H1 (cell line): ENCODE data around the gene ROGDI. TPM values are rescaled to one million over a fixed set of nuclear protein-coding genes. Genes with fewer than 3 reads are reported as not detected.

ENCODE experiments used
- CTCF ChIA-PET: fragments of 300-600 bp; sonication (Branson Sonifier 250); formaldehyde crosslinking; loops from one replicate; lab custom pipeline; 2021; ENCODE audit not compliant: partially characterized antibody; lab: Charles Lee
- POLR2A ChIA-PET: fragments of 300-600 bp; sonication (Branson Sonifier 250); formaldehyde crosslinking; loops from one replicate; lab custom pipeline; 2021; ENCODE audit warnings: inconsistent platforms; ENCODE audit not compliant: partially characterized antibody; lab: Charles Lee
- DNase-seq, 2 experiments: peaks; one replicate each; pipeline versions ENCODE4 v3.0.0 to v3.0.0-alpha.2; 2010 to 2022; ENCODE audit warnings: low spot score in 2 of 2, low read depth in 1 of 2, mixed read lengths in 1 of 2
- FAIRE-seq: peaks from 2 replicates; lab custom pipeline; 2011; peaks lifted over from hg19 to GRCh38; lab: Jason Lieb, UNC
- H2AFZ ChIP-seq: 2 replicates; pipeline ENCODE4 v1.8.1; 2012; ENCODE audit warnings: low read length, inconsistent platforms
- H2AK5ac ChIP-seq: 2 replicates; pipeline ENCODE4 v1.6.1; 2013; ENCODE audit warnings: low read depth, low read length
- H2BK120ac ChIP-seq: replicated peaks from 2 replicates; pipeline ENCODE3; 2013; ENCODE audit warnings: low read depth, low read length, inconsistent platforms
- H2BK12ac ChIP-seq: 2 replicates; pipeline ENCODE4 v1.6.1; 2013; ENCODE audit warnings: low read depth, low read length
- H2BK15ac ChIP-seq: 2 replicates; pipeline ENCODE4 v1.6.1; 2013; ENCODE audit warnings: low read length
- H2BK20ac ChIP-seq: 2 replicates; pipeline ENCODE4 v1.6.1; 2013; ENCODE audit warnings: low read length
- H2BK5ac ChIP-seq: 2 replicates; pipeline ENCODE4 v1.6.1; 2013; ENCODE audit warnings: low read depth, low read length
- H3K14ac ChIP-seq: 2 replicates; pipeline ENCODE4 v1.6.1; 2013; ENCODE audit warnings: inconsistent platforms; ENCODE audit not compliant: insufficient read length
- H3K18ac ChIP-seq: 2 replicates; pipeline ENCODE4 v1.6.1; 2013; ENCODE audit warnings: low read length; ENCODE audit errors: extremely low read depth
- H3K23ac ChIP-seq: 2 replicates; pipeline ENCODE4 v1.6.1; 2013; ENCODE audit warnings: inconsistent platforms; ENCODE audit not compliant: insufficient read length
- H3K23me2 ChIP-seq: 2 replicates; pipeline ENCODE4 v1.6.1; 2013; ENCODE audit warnings: low read depth, low read length
- H3K27ac ChIP-seq: 2 replicates; pipeline ENCODE4 v1.6.1; 2011; ENCODE audit warnings: low read depth, low read length, inconsistent platforms
- H3K27me3 ChIP-seq, 4 experiments: replicated peaks in 1 of 4; 1 replicate in 1 of 4; 2 replicates in 3 of 4; pipeline versions ENCODE4 v1.6.1 to v1.8.1; 2011 to 2013; ENCODE audit warnings: low read length in 3 of 4, mild to moderate bottlenecking in 3 of 4, inconsistent platforms in 2 of 4, mixed read lengths in 2 of 4, moderate library complexity in 1 of 4; ENCODE audit not compliant: control insufficient read depth in 3 of 4, insufficient read depth in 3 of 4; ENCODE audit errors: extremely low read depth in 1 of 4
- H3K36me3 ChIP-seq, 4 experiments: 2 replicates each; pipeline versions ENCODE4 v1.6.1 to v1.8.1; 2011 to 2013; ENCODE audit warnings: mild to moderate bottlenecking in 4 of 4, low read length in 3 of 4, moderate library complexity in 2 of 4, control low read depth in 1 of 4, inconsistent platforms in 1 of 4; ENCODE audit not compliant: insufficient read depth in 4 of 4, control insufficient read depth in 2 of 4
- H3K4ac ChIP-seq: replicated peaks from 2 replicates; pipeline ENCODE3; 2013; ENCODE audit warnings: low read length, low read depth, mixed read lengths, inconsistent platforms; ENCODE audit not compliant: insufficient read length
- H3K4me1 ChIP-seq, 4 experiments: replicated peaks in 1 of 4; 1 replicate in 1 of 4; 2 replicates in 3 of 4; pipeline versions ENCODE4 v1.6.1 to v1.8.1; 2011 to 2013; ENCODE audit warnings: low read length in 3 of 4, inconsistent platforms in 2 of 4, mixed read lengths in 1 of 4; ENCODE audit not compliant: insufficient read depth in 4 of 4, control insufficient read depth in 3 of 4
- H3K4me2 ChIP-seq, 2 experiments: 2 replicates each; pipeline versions ENCODE4 v1.6.1 to v1.8.1; 2011 to 2013; ENCODE audit warnings: low read depth in 2 of 2, low read length in 2 of 2, control low read depth in 1 of 2, inconsistent platforms in 1 of 2, mild to moderate bottlenecking in 1 of 2; ENCODE audit not compliant: insufficient read depth in 1 of 2
- H3K4me3 ChIP-seq, 4 experiments: fragments of 200-600, 300-600 bp in 1 of 4; sonication (generic), shearing (Covaris generic), sonication (Bioruptor Twin) in 1 of 4; 2 replicates each; pipeline versions ENCODE4 v1.5.1 to v1.8.1; 2011 to 2016; ENCODE audit warnings: low read length in 4 of 4, low read depth in 3 of 4, control low read depth in 2 of 4, inconsistent platforms in 2 of 4, mild to moderate bottlenecking in 2 of 4, mixed read lengths in 1 of 4, moderate library complexity in 1 of 4; ENCODE audit not compliant: insufficient read depth in 2 of 4; ENCODE audit errors: extremely low read depth in 1 of 4
- H3K56ac ChIP-seq: replicated peaks from 2 replicates; pipeline ENCODE3; 2013; ENCODE audit warnings: low read depth, mild to moderate bottlenecking, mixed read lengths, low read length, inconsistent platforms; ENCODE audit not compliant: insufficient read length
- H3K79me1 ChIP-seq: 2 replicates; pipeline ENCODE4 v1.6.1; 2013; ENCODE audit warnings: low read depth, low read length, control low read depth
- H3K79me2 ChIP-seq, 2 experiments: 2 replicates each; pipeline versions ENCODE4 v1.6.1 to v1.8.1; 2012 to 2013; ENCODE audit warnings: low read length in 2 of 2, mild to moderate bottlenecking in 2 of 2, inconsistent platforms in 1 of 2; ENCODE audit not compliant: insufficient read depth in 2 of 2, control insufficient read depth in 1 of 2
- H3K9ac ChIP-seq, 4 experiments: replicated peaks in 1 of 4; 1 replicate in 1 of 4; 2 replicates in 3 of 4; pipeline versions ENCODE4 v1.6.1 to v1.8.1; 2011 to 2013; ENCODE audit warnings: low read depth in 3 of 4, low read length in 3 of 4, control low read depth in 2 of 4, mild to moderate bottlenecking in 2 of 4, moderate library complexity in 2 of 4, inconsistent platforms in 1 of 4; ENCODE audit errors: extremely low read depth in 1 of 4
- H3K9me3 ChIP-seq, 2 experiments: 2 replicates each; pipeline versions ENCODE4 v1.6.1 to v1.8.1; 2012 to 2013; ENCODE audit warnings: mild to moderate bottlenecking in 2 of 2, moderate library complexity in 2 of 2, control low read depth in 1 of 2, inconsistent platforms in 1 of 2, low read depth in 1 of 2, low read length in 1 of 2, mixed read lengths in 1 of 2; ENCODE audit not compliant: insufficient read depth in 2 of 2
- H4K20me1 ChIP-seq, 2 experiments: replicated peaks in 1 of 2; 2 replicates each; pipeline versions ENCODE3 to v1.8.1; 2011 to 2013; ENCODE audit warnings: inconsistent platforms in 2 of 2, low read length in 2 of 2, mild to moderate bottlenecking in 1 of 2; ENCODE audit not compliant: insufficient read depth in 2 of 2, control insufficient read depth in 1 of 2
- H4K5ac ChIP-seq: 2 replicates; pipeline ENCODE4 v1.6.1; 2013; ENCODE audit warnings: low read length, low read depth, mixed read lengths, inconsistent platforms; ENCODE audit not compliant: insufficient read length
- H4K8ac ChIP-seq: 2 replicates; pipeline ENCODE4 v1.8.0; 2013; ENCODE audit warnings: mild to moderate bottlenecking, moderate library complexity, low read length, inconsistent platforms; ENCODE audit not compliant: insufficient read depth; ENCODE audit errors: extremely low read depth
- H4K91ac ChIP-seq: replicated peaks from 2 replicates; pipeline ENCODE3; 2013; ENCODE audit warnings: low read length, mixed read lengths, inconsistent platforms; ENCODE audit not compliant: insufficient read length
- BACH1 ChIP-seq: IDR thresholded peaks from 2 replicates; pipeline ENCODE4 v1.6.1; 2012; ENCODE audit warnings: low read length, improper control_type of control experiment
- KDM4A ChIP-seq: IDR thresholded peaks from one replicate; pipeline ENCODE4 v1.7.1; 2012; ENCODE audit warnings: low read depth, mild to moderate bottlenecking, moderate library complexity, low read length, inconsistent platforms; ENCODE audit not compliant: severe bottlenecking
- TEAD4 ChIP-seq: IDR thresholded peaks from 2 replicates; pipeline ENCODE4 v1.6.1; 2012; ENCODE audit warnings: low read depth, low read length, inconsistent platforms, mixed read lengths
- ZNF274 ChIP-seq: IDR thresholded peaks from 2 replicates; pipeline ENCODE4 v1.7.0; 2012; ENCODE audit warnings: low read length, borderline replicate concordance; ENCODE audit errors: extremely low read depth
- WGBS, 2 experiments: shearing (Covaris generic) in 1 of 2; methylation state at CpG; one replicate each; pipeline versions ENCODE4 v1.1.6 to v1.1.7; 2013 to 2015; ENCODE audit warnings: low lambda C conversion rate in 2 of 2, mixed read lengths in 2 of 2, inconsistent platforms in 1 of 2, low coverage in 1 of 2, missing lambda C conversion rate in 1 of 2; ENCODE audit not compliant: insufficient replicate concordance in 2 of 2, insufficient coverage in 1 of 2, insufficient read length in 1 of 2; ENCODE audit errors: extremely low coverage in 1 of 2, missing lambda C conversion rate in 1 of 2; 5-methylcytosine and 5-hydroxymethylcytosine counted together
- polyA plus RNA-seq, 7 experiments: library from polyadenylated mRNA; depleted of rRNA in 3 of 7; stranded (reverse) in 5 of 7; unstranded in 2 of 7; fragments of >200 nt in 5 of 7; fragments of 200-250 nt in 2 of 7; gene quantifications; 1 replicate in 5 of 7; 2 replicates in 1 of 7; 4 replicates in 1 of 7; pipeline versions ENCODE4 v1.2.1 to v1.2.3, GENCODE V29; 2011 to 2013; ENCODE audit warnings: missing spikeins in 2 of 7, mixed read lengths in 2 of 7
- total RNA-seq: library from RNA; stranded (reverse); fragmentation: NEBNext Ultra II Directional; extraction: Animal tissue kit (Norgen Biotek cat#: 25700); gene quantifications from 2 replicates; pipeline ENCODE4 v1.2.1, GENCODE V29; 2021

The ROGDI gene
- total and polyA plus RNA-seq, 2 of the 8 experiments (the other 6 are each of a cell fraction or from before 2014, with no cell fraction given), result 27.4 to 68.4 TPM

- H3K36me3 ChIP-seq, result peaks cover 0 to 21% (median 8%) of the 10 kb centered on the region in 4 experiments; a peak in 6 of 8 replicates
- no peak overlapping the region for H2BK5ac ChIP-seq
- no peak overlapping the region for H2BK15ac ChIP-seq
- no peaks in the 10 kb centered on the region for H3K27me3 ChIP-seq
- H3K27ac ChIP-seq, result no peak overlapping the region
- H4K5ac ChIP-seq, result no peak overlapping the region
- ChIA-PET CTCF (no interaction called here), POLR2A (interaction anchor here (1.0 to 2.9 kb wide), 9 partner anchors 9 to 112 kb away, joined by 3 to 21 read pairs (median 5); partner anchors contain the start of genes ANKS3, DNAAF8, SEPTIN12 and SMIM22)
- H2BK120ac ChIP-seq, result no peak overlapping the region
- no peak overlapping the region for H3K14ac ChIP-seq
- H2AFZ ChIP-seq, result no peak overlapping the region
- no peak overlapping the region for H4K8ac ChIP-seq
- no peak overlapping the region for H2BK12ac ChIP-seq
- H3K23ac ChIP-seq, result no peak overlapping the region
- H3K4me2 ChIP-seq, result peak overlapping the region; percentile 64 to 67
- H2BK20ac ChIP-seq, result no peak overlapping the region
- FAIRE-seq (peak; percentile 13), DNase-seq (no peak)
- H3K23me2 ChIP-seq, result peaks cover 8% of the 10 kb centered on the region; the same call in 1 of the 2 replicates
- H3K9ac ChIP-seq, result no peak overlapping the region; a peak in 1 of 7 replicates
- no peak overlapping the region for H3K56ac ChIP-seq
- no peaks in the 10 kb centered on the region for H3K79me1 ChIP-seq
- no peak overlapping the region for H3K4ac ChIP-seq
- no peak overlapping the region for H4K91ac ChIP-seq
- H3K4me3 ChIP-seq, result peak overlapping the region; percentile 63 to 82 (median 78); a peak in 5 of 8 replicates
- H3K4me1 ChIP-seq, result peaks cover 0 to 14% (median 8%) of the 10 kb centered on the region in 4 experiments; a peak in 4 of 7 replicates
- peaks cover 0 to 7% of the 10 kb centered on the region in 2 experiments for H4K20me1 ChIP-seq
- TF ChIP-seq TEAD4, result no peak
- no peak for TF ChIP-seq BACH1
- TF ChIP-seq ZNF274, result no peak
- no peak for TF ChIP-seq KDM4A
- no peaks in the 10 kb centered on the region for H3K9me3 ChIP-seq
- no peak overlapping the region for H2AK5ac ChIP-seq
- H3K18ac ChIP-seq, result no peak overlapping the region
- WGBS, 2 experiments, result 85% methylated on average over 8 of the region's 8 CpGs; no CpG with 5 or more reads in 1 of the 2 experiments
- no peaks in the 10 kb centered on the region for H3K79me2 ChIP-seq
These were observed 990 bp upstream of the ROGDI start for GRCh38 chr16:4803401-4803844.
